ENCODE results near the gene ICA1.

The ICA1 gene

DNA sequence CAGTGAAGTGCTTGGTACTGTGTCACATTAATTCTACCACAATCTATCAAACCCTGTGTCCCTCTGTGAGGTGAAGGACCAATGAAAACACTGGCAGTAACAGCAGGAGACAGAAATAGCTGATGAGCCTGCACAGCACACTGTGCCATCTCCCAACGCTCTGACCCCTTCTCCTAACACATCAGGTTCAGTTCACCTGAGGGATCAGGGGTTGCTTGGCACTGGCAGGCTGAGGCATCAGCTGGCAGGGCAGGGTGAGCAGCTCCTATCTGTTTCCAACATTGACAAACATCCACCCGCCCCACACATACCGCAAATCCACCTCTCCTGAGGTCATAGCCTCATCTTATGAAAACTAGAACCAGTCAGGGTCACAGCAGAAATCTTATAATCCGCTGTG lies 120.9 kb downstream of the ICA1 start:
- no peaks in the 10 kb centered on the region for H3K79me2 ChIP-seq (ENCODE audit: control insufficient read depth, low read length)
- no peaks in the 10 kb centered on the region for H3F3A ChIP-seq (ENCODE audit: control insufficient read depth, insufficient read depth)
- no peak overlapping the region for H3K4me3 ChIP-seq (ENCODE audit: low read length)
- H3K4me2 ChIP-seq (ENCODE audit: low read length), result no peak overlapping the region
- H3K36me3 ChIP-seq (ENCODE audit: control insufficient read depth, low read length), result no peaks in the 10 kb centered on the region
- H3K9me2 ChIP-seq (replicated peaks; ENCODE audit: control insufficient read depth, low read length), result no peaks in the 10 kb centered on the region
- H3K9me3 ChIP-seq (ENCODE audit: control insufficient read depth, insufficient read depth, low read length), result no peaks in the 10 kb centered on the region
- TF ChIP-seq EZH2phosphoT487 (IDR thresholded peaks at IDR 0.05; ENCODE audit: borderline replicate concordance, low read length), result no peak
- TF ChIP-seq, protein P1, sequence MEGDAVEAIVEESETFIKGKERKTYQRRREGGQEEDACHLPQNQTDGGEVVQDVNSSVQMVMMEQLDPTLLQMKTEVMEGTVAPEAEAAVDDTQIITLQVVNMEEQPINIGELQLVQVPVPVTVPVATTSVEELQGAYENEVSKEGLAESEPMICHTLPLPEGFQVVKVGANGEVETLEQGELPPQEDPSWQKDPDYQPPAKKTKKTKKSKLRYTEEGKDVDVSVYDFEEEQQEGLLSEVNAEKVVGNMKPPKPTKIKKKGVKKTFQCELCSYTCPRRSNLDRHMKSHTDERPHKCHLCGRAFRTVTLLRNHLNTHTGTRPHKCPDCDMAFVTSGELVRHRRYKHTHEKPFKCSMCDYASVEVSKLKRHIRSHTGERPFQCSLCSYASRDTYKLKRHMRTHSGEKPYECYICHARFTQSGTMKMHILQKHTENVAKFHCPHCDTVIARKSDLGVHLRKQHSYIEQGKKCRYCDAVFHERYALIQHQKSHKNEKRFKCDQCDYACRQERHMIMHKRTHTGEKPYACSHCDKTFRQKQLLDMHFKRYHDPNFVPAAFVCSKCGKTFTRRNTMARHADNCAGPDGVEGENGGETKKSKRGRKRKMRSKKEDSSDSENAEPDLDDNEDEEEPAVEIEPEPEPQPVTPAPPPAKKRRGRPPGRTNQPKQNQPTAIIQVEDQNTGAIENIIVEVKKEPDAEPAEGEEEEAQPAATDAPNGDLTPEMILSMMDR (IDR thresholded peaks at IDR 0.05; ENCODE audit: low read depth, low read length, poor library complexity, severe bottlenecking), result no peak
- H3K4me1 ChIP-seq (ENCODE audit: control insufficient read depth, low read length), result no peaks in the 10 kb centered on the region
- H4K20me1 ChIP-seq (ENCODE audit: control insufficient read depth, insufficient read depth, low read depth, low read length), result no peaks in the 10 kb centered on the region
- no peak overlapping the region for H3K27ac ChIP-seq (ENCODE audit: low read depth, low read length)
- no peaks in the 10 kb centered on the region for H3K27me3 ChIP-seq (ENCODE audit: control insufficient read depth, low read length)

GRCh38 chr7:8136051-8136730 lies 125.8 kb downstream of the ICA1 start:
- no peaks in the 10 kb centered on the region for H3F3A ChIP-seq (ENCODE audit: control insufficient read depth, insufficient read depth)
- H3K4me2 ChIP-seq (ENCODE audit: low read length), result no peak overlapping the region
- no peaks in the 10 kb centered on the region for H3K27me3 ChIP-seq (ENCODE audit: control insufficient read depth, low read length)
- no peak overlapping the region for H3K4me3 ChIP-seq (ENCODE audit: low read length)
- H3K36me3 ChIP-seq (ENCODE audit: control insufficient read depth, low read length), result no peaks in the 10 kb centered on the region
- H3K9me3 ChIP-seq (ENCODE audit: control insufficient read depth, insufficient read depth, low read length), result no peaks in the 10 kb centered on the region
- no peaks in the 10 kb centered on the region for H4K20me1 ChIP-seq (ENCODE audit: control insufficient read depth, insufficient read depth, low read depth, low read length)
- H3K4me1 ChIP-seq (ENCODE audit: control insufficient read depth, low read length), result peaks cover 16% of the 10 kb centered on the region
- H3K27ac ChIP-seq (ENCODE audit: low read depth, low read length), result no peak overlapping the region
- no peaks in the 10 kb centered on the region for H3K9me2 ChIP-seq (replicated peaks; ENCODE audit: control insufficient read depth, low read length)
- H3K79me2 ChIP-seq (ENCODE audit: control insufficient read depth, low read length), result no peaks in the 10 kb centered on the region
- TF ChIP-seq, protein P1 (IDR thresholded peaks at IDR 0.05; ENCODE audit: low read depth, low read length, poor library complexity, severe bottlenecking), result no peak
- TF ChIP-seq EZH2phosphoT487 (IDR thresholded peaks at IDR 0.05; ENCODE audit: borderline replicate concordance, low read length), result no peak

DNA sequence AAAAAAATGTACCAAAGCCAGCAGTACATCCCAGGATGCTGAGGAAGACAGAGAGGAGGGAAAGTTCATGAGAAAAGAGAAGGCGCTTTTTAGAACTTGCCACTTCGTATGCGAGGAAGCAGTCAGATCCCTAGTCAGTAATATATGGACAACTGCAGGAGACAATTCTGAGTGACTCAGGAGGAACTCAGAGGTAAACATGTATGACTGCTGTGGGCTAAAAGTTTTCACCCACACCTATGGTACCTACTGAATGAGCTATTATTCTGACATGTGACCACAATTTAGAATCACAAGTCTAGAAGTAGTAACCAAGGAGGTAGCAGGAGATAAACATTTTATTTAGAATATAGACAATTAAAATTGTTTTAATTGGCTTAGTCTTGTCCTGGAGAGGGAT lies 126.5 kb downstream of the ICA1 start:
- no peaks in the 10 kb centered on the region for H3K27me3 ChIP-seq (ENCODE audit: control insufficient read depth, low read length)
- no peaks in the 10 kb centered on the region for H3K79me2 ChIP-seq (ENCODE audit: control insufficient read depth, low read length)
- TF ChIP-seq, protein P1 (IDR thresholded peaks at IDR 0.05; ENCODE audit: low read depth, low read length, poor library complexity, severe bottlenecking), result no peak
- TF ChIP-seq EZH2phosphoT487 (IDR thresholded peaks at IDR 0.05; ENCODE audit: borderline replicate concordance, low read length), result no peak
- H4K20me1 ChIP-seq (ENCODE audit: control insufficient read depth, insufficient read depth, low read depth, low read length), result no peaks in the 10 kb centered on the region
- H3K9me3 ChIP-seq (ENCODE audit: control insufficient read depth, insufficient read depth, low read length), result no peaks in the 10 kb centered on the region
- no peaks in the 10 kb centered on the region for H3F3A ChIP-seq (ENCODE audit: control insufficient read depth, insufficient read depth)
- H3K4me2 ChIP-seq (ENCODE audit: low read length), result no peak overlapping the region
- H3K27ac ChIP-seq (ENCODE audit: low read depth, low read length), result no peak overlapping the region
- H3K4me3 ChIP-seq (ENCODE audit: low read length), result no peak overlapping the region
- no peaks in the 10 kb centered on the region for H3K9me2 ChIP-seq (replicated peaks; ENCODE audit: control insufficient read depth, low read length)
- peaks cover 20% of the 10 kb centered on the region for H3K4me1 ChIP-seq (ENCODE audit: control insufficient read depth, low read length)
- no peaks in the 10 kb centered on the region for H3K36me3 ChIP-seq (ENCODE audit: control insufficient read depth, low read length)

Data from DOHH2 (cell line).